ENCODE measurements around the gene KDM4C. TPM values are rescaled to one million over a fixed set of nuclear protein-coding genes. Genes with fewer than 3 reads are reported as not detected.

Gene KDM4C
- total RNA-seq, 1 experiment from 2014 or later, result 7.1 TPM

DNA sequence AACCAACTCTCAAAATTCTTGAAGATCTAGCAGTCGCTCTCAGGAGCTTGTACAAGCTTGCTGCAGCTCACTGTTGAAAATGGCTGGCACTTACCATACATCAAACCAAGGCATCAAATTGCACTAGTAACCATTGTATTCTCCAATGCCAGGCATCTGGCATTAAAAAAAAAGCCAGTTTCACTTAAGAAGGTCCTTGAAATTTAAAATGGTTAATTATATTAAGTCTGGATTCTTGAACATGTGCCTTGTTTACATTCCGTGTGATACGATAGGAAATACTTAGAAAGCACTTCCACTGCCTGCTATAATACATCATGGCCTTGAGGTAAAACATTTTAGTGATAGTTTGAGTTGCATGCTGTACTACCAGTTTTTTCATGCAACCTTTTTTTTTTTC lies 300.7 kb downstream of the KDM4C start:
- H3K4me1 ChIP-seq (ENCODE audit: control insufficient read depth, insufficient read depth, low read length), result no peaks in the 10 kb centered on the region
- no peaks in the 10 kb centered on the region for H3K9me3 ChIP-seq (ENCODE audit: control insufficient read depth, insufficient read depth, low read depth, low read length)
- no TSS peak for BruUV-seq (replicated peaks)
- DNase-seq (ENCODE audit: low read depth, low spot score) (no peak), ATAC-seq (no peak)
- ChIA-PET CTCF (no interaction called here), POLR2A (no interaction called here)
- H3K27ac ChIP-seq (ENCODE audit: low read length), result no peak overlapping the region
- H3K4me3 ChIP-seq (ENCODE audit: low read depth in 2 of 2, low read length in 2 of 2), result no peak overlapping the region
- no peaks in the 10 kb centered on the region for H3K27me3 ChIP-seq (ENCODE audit: control insufficient read depth, insufficient read depth, low read length)
- intact Hi-C loops (cut with micrococcal nuclease; ENCODE audit: unreplicated experiment), result no loop called here
- no peak for TF ChIP-seq SIN3A (IDR thresholded peaks at IDR 0.05; ENCODE audit: borderline replicate concordance, insufficient read depth, low read depth, low read length)
- TF ChIP-seq TCF7L2 (IDR thresholded peaks at IDR 0.05; ENCODE audit: low read depth, low read length), result no peak
- TF ChIP-seq, protein P1, sequence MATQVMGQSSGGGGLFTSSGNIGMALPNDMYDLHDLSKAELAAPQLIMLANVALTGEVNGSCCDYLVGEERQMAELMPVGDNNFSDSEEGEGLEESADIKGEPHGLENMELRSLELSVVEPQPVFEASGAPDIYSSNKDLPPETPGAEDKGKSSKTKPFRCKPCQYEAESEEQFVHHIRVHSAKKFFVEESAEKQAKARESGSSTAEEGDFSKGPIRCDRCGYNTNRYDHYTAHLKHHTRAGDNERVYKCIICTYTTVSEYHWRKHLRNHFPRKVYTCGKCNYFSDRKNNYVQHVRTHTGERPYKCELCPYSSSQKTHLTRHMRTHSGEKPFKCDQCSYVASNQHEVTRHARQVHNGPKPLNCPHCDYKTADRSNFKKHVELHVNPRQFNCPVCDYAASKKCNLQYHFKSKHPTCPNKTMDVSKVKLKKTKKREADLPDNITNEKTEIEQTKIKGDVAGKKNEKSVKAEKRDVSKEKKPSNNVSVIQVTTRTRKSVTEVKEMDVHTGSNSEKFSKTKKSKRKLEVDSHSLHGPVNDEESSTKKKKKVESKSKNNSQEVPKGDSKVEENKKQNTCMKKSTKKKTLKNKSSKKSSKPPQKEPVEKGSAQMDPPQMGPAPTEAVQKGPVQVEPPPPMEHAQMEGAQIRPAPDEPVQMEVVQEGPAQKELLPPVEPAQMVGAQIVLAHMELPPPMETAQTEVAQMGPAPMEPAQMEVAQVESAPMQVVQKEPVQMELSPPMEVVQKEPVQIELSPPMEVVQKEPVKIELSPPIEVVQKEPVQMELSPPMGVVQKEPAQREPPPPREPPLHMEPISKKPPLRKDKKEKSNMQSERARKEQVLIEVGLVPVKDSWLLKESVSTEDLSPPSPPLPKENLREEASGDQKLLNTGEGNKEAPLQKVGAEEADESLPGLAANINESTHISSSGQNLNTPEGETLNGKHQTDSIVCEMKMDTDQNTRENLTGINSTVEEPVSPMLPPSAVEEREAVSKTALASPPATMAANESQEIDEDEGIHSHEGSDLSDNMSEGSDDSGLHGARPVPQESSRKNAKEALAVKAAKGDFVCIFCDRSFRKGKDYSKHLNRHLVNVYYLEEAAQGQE (IDR thresholded peaks at IDR 0.05; ENCODE audit: insufficient read depth in 1 of 2, low read depth in 2 of 2, low read length in 1 of 2), result no peak
- TF ChIP-seq, protein P2, sequence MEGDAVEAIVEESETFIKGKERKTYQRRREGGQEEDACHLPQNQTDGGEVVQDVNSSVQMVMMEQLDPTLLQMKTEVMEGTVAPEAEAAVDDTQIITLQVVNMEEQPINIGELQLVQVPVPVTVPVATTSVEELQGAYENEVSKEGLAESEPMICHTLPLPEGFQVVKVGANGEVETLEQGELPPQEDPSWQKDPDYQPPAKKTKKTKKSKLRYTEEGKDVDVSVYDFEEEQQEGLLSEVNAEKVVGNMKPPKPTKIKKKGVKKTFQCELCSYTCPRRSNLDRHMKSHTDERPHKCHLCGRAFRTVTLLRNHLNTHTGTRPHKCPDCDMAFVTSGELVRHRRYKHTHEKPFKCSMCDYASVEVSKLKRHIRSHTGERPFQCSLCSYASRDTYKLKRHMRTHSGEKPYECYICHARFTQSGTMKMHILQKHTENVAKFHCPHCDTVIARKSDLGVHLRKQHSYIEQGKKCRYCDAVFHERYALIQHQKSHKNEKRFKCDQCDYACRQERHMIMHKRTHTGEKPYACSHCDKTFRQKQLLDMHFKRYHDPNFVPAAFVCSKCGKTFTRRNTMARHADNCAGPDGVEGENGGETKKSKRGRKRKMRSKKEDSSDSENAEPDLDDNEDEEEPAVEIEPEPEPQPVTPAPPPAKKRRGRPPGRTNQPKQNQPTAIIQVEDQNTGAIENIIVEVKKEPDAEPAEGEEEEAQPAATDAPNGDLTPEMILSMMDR (IDR thresholded peaks at IDR 0.05), result no peak
- no peak for TF ChIP-seq POLR2AphosphoS5 (IDR thresholded peaks at IDR 0.05; ENCODE audit: low read depth, low read length)
- no peaks in the 10 kb centered on the region for H3K36me3 ChIP-seq (ENCODE audit: control insufficient read depth, insufficient read depth, low read length)
- in situ Hi-C loops (cut with HindIII; ENCODE audit: low pct_unique_long_range_greater_than_20kb, low sequenced_read_pairs), result no loop called here

DNA sequence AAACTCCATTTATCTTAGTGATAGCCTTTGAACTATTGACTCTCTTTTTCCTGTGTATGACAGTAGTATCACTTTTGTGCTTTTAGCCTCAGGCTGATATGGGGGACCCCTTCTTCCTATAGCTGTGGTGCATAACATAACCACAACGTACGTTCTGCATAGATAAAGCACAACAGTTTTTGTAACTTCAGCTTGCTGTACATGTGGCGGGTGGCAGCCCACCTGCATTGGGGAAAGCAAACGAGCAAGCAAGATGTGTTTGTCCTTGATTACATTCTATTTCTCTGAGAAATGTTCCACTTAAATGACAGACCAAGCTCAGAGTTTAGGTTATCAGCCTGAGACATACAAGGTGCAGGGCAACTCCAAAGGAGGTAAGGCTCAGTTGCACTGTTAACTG lies 309.4 kb downstream of the KDM4C start:
- POLR2A ChIA-PET, result no interaction called here
- no peaks in the 10 kb centered on the region for H3K36me3 ChIP-seq (ENCODE audit: control insufficient read depth, insufficient read depth, low read length)
- in situ Hi-C loops (cut with HindIII; ENCODE audit: low pct_unique_long_range_greater_than_20kb, low sequenced_read_pairs), result no loop called here

More for the DNA sequence above, 309.4 kb downstream of the KDM4C start:
- no peaks in the 10 kb centered on the region for H3K27me3 ChIP-seq (ENCODE audit: control insufficient read depth, insufficient read depth, low read length)
- intact Hi-C loops (cut with micrococcal nuclease; ENCODE audit: unreplicated experiment), result no loop called here
- no peaks in the 10 kb centered on the region for H3K9me3 ChIP-seq (ENCODE audit: control insufficient read depth, insufficient read depth, low read depth, low read length)
- ATAC-seq (no peak), DNase-seq (ENCODE audit: low read depth, low spot score) (no peak)
- CTCF ChIA-PET, result no interaction called here
- no peak overlapping the region for H3K27ac ChIP-seq (ENCODE audit: low read length)
- H3K4me3 ChIP-seq (ENCODE audit: low read depth in 2 of 2, low read length in 2 of 2), result no peak overlapping the region
- H3K4me1 ChIP-seq (ENCODE audit: control insufficient read depth, insufficient read depth, low read length), result no peaks in the 10 kb centered on the region
- no TSS peak for BruUV-seq (replicated peaks)
- TF ChIP-seq, protein P1 (IDR thresholded peaks at IDR 0.05; ENCODE audit: insufficient read depth in 1 of 2, low read depth in 2 of 2, low read length in 1 of 2), result no peak
- TF ChIP-seq SIN3A (IDR thresholded peaks at IDR 0.05; ENCODE audit: borderline replicate concordance, insufficient read depth, low read depth, low read length), result no peak
- TF ChIP-seq, protein P2 (IDR thresholded peaks at IDR 0.05), result no peak
- TF ChIP-seq TCF7L2 (IDR thresholded peaks at IDR 0.05; ENCODE audit: low read depth, low read length), result no peak
- TF ChIP-seq POLR2AphosphoS5 (IDR thresholded peaks at IDR 0.05; ENCODE audit: low read depth, low read length), result no peak
